Small intestine (tissue), 7 donors: ENCODE measurements around the gene PPM1G. TPM values are rescaled to one million over a fixed set of nuclear protein-coding genes. Genes with fewer than 3 reads are reported as not detected.

Experiments used
- DNase-seq, 2 donors: peaks; one replicate each; pipeline versions ENCODE4 v3.0.0 to v3.0.0-alpha.2; 2013
- FAIRE-seq: peaks from 2 replicates; lab custom pipeline; 2012; peaks lifted over from hg19 to GRCh38; lab: Jason Lieb, UNC
- H3K27ac ChIP-seq, 3 donors: one replicate each; pipeline ENCODE4 v1.5.1; 2013; ENCODE audit warnings: low read length in 2 of 3, mild to moderate bottlenecking in 2 of 3, control low read depth in 1 of 3, inconsistent platforms in 1 of 3, low read depth in 1 of 3, moderate library complexity in 1 of 3
- H3K27me3 ChIP-seq, 3 donors: one replicate each; pipeline ENCODE4 v1.6.1; 2013; ENCODE audit warnings: low read length in 3 of 3, inconsistent platforms in 1 of 3; ENCODE audit not compliant: control insufficient read depth in 3 of 3, insufficient read depth in 3 of 3
- H3K36me3 ChIP-seq, 3 donors: one replicate each; pipeline ENCODE4 v1.6.1; 2013; ENCODE audit warnings: low read length in 3 of 3, inconsistent platforms in 1 of 3, low read depth in 1 of 3, mild to moderate bottlenecking in 1 of 3, moderate library complexity in 1 of 3; ENCODE audit not compliant: control insufficient read depth in 3 of 3, insufficient read depth in 2 of 3
- H3K4me1 ChIP-seq, 3 donors: one replicate each; pipeline ENCODE4 v1.6.1; 2013; ENCODE audit warnings: low read length in 2 of 3, inconsistent platforms in 1 of 3, low read depth in 1 of 3, mild to moderate bottlenecking in 1 of 3, moderate library complexity in 1 of 3; ENCODE audit not compliant: control insufficient read depth in 3 of 3, insufficient read depth in 2 of 3
- H3K4me3 ChIP-seq, 3 donors: one replicate each; pipeline ENCODE4 v1.5.1; 2013; ENCODE audit warnings: low read length in 3 of 3, control low read depth in 1 of 3, inconsistent platforms in 1 of 3, low read depth in 1 of 3, mild to moderate bottlenecking in 1 of 3, moderate library complexity in 1 of 3
- H3K9me3 ChIP-seq, 2 donors: one replicate each; pipeline ENCODE4 v1.6.1; 2013; ENCODE audit warnings: low read depth in 1 of 2, low read length in 1 of 2; ENCODE audit not compliant: control insufficient read depth in 2 of 2, insufficient read depth in 1 of 2
- WGBS, 3 donors: extraction: QIAGEN DNeasy Blood & Tissue Kit; methylation state at CpG; one replicate each; pipeline ENCODE4 v1.1.7; 2013; 5-methylcytosine and 5-hydroxymethylcytosine counted together
- polyA plus RNA-seq, 4 donors: library from polyadenylated mRNA; stranded (reverse) in 3 of 4; unstranded in 1 of 4; fragments of 200-250 nt in 3 of 4; fragments of 120-200 nt in 1 of 4; gene quantifications; one replicate each; pipeline versions ENCODE4 v1.2.1 to v1.2.3, GENCODE V29; 2013
- donor health status: healthy with polysubstance abuse.
- donor health status: control.
- donor health status: control.
- donor health status: Bipolar disorder and iron deficiency.
- donor health status: healthy.

PPM1G gene
- polyA plus RNA-seq, 4 donors = 44.1 to 93.1 (median 53.0) TPM

DNA sequence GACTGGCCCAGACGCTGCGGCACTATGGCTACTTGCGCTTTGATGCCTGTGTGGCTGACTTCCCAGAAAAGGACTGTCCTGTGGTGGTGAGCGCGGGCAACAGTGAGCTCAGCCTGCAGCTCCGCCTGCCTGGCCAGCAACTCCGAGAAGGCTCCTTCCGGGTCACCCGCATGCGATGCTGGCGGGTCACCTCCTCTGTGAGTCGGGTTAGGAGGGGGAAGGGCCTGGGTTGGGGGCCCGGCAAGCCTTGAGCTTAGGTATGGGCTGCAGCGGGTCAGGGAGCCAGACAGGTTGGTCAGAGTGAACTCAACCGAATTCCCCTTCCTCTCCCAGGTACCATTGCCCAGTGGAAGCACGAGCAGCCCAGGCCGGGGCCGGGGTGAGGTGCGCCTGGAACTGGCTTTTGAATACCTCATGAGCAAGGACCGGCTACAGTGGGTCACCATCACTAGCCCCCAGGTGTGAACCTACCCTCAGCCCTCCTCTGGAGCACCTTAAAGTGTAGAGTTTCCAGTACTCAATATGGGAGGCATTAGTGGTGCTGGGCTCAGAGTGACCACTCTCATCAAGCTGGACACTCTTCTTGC is 33.8 kb downstream of the PPM1G start:
- H3K9me3 ChIP-seq = no peaks in the 10 kb centered on the region
- WGBS, 3 donors = 93 to 95% (median 93%) methylated on average over 20 of the region's 20 CpGs
- FAIRE-seq = no peak
- no peak overlapping the region for H3K4me3 ChIP-seq
- H3K27ac ChIP-seq = no peak overlapping the region
- H3K27me3 ChIP-seq = no peaks in the 10 kb centered on the region
- H3K36me3 ChIP-seq = peaks cover 10 to 61% (median 33%) of the 10 kb centered on the region in 3 donors
- H3K4me1 ChIP-seq = peaks cover 0 to 18% (median 2%) of the 10 kb centered on the region in 3 donors
- no peak for DNase-seq

- Histone ChIP-seq H3K9me3 (no peaks in the 10 kb centered on the region), H3K36me3 (peaks cover 10 to 59% (median 33%) of the 10 kb centered on the region in 3 donors), H3K27me3 (no peaks in the 10 kb centered on the region), H3K4me1 (peaks cover 6 to 14% (median 8%) of the 10 kb centered on the region in 3 donors), H3K4me3 (no peak overlapping the region), H3K27ac (no peak overlapping the region)
- FAIRE-seq (no peak), DNase-seq (no peak)
- WGBS, 3 donors = 85 to 90% (median 87%) methylated on average over 5 of the region's 5 CpGs
These were observed 35.8 kb downstream of the PPM1G start for GRCh38 chr2:27373567-27373966.

- Histone ChIP-seq H3K27me3 (no peaks in the 10 kb centered on the region), H3K4me3 (no peak overlapping the region), H3K36me3 (peaks cover 8 to 54% (median 35%) of the 10 kb centered on the region in 3 donors), H3K4me1 (peaks cover 6 to 14% (median 8%) of the 10 kb centered on the region in 3 donors), H3K9me3 (no peaks in the 10 kb centered on the region), H3K27ac (no peak overlapping the region)
- FAIRE-seq (no peak), DNase-seq (no peak)
- 90 to 93% (median 93%) methylated on average over 6 of the region's 6 CpGs for WGBS, 3 donors
These were observed 36.5 kb downstream of the PPM1G start for GRCh38 chr2:27372937-27373336.

- FAIRE-seq = no peak
These were observed 38.4 kb downstream of the PPM1G start for GRCh38 chr2:27370816-27371620.

GRCh38 chr2:27370026-27370815 is 39.2 kb downstream of the PPM1G start, which contains the start of the genes EIF2B4 and SNX17:
Gene EIF2B4 (minus strand): TSS chr2:27370338. CDS start chr2:27370314, 24 bp downstream.
Gene SNX17 (plus strand): TSS chr2:27370616. CDS start chr2:27370744, 128 bp downstream.
- Histone ChIP-seq H3K27me3 (no peaks in the 10 kb centered on the region), H3K9me3 (no peaks in the 10 kb centered on the region), H3K36me3 (peaks cover 9 to 52% (median 21%) of the 10 kb centered on the region in 3 donors), H3K27ac (peak within 1 kb of the TSS; percentile 91 to 95 (median 93)), H3K4me3 (peak within 1 kb of the TSS; percentile 74 to 95 (median 93)), H3K4me1 (peaks cover 6 to 14% (median 8%) of the 10 kb centered on the region in 3 donors)
- FAIRE-seq = no peak
- WGBS, 3 donors = 0% methylated on average over 67 to 85 of the region's 85 CpGs
- DNase-seq = peak; percentile 99 to 100

More at GRCh38 chr2:27370816-27371620, 38.4 kb downstream of the PPM1G start:
- no peaks in the 10 kb centered on the region for H3K9me3 ChIP-seq
- peaks cover 6 to 14% (median 8%) of the 10 kb centered on the region in 3 donors for H3K4me1 ChIP-seq
- peaks cover 9 to 52% (median 25%) of the 10 kb centered on the region in 3 donors for H3K36me3 ChIP-seq
- peak overlapping the region; percentile 68 to 95 (median 93) for H3K4me3 ChIP-seq
- 0 to 1% (median 1%) methylated on average over 34 to 46 of the region's 46 CpGs for WGBS, 3 donors
- H3K27ac ChIP-seq = peak overlapping the region; percentile 56 to 93 (median 78)
- no peaks in the 10 kb centered on the region for H3K27me3 ChIP-seq
- DNase-seq = peak; percentile 67 to 74

DNA sequence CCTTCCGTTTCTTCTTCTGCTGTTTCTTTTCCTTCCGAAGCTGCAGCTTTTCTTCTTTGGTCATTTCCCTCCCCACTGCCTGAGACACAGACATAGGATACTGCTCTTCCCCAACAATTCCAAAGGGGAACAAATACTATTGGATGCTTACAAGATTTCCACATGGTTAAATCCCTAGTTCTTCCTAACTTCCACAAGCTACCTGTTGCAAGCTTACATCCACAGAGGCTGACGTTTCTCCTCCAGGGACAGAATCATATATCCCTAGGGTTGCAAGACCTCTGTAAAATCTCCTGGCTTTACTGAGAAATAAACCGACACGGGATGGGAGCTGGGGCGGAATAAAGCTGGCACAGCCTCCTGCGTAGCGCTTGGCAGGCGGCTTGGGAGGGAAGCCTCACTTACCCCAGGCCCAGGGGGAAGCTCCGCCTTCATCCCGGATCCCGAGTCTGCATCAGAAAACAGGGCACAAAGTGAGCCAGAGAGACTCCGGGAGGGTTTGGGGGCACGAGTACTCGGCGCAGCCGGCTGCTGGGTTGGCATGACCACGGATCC is 39.8 kb downstream of the PPM1G start:
- H3K27me3 ChIP-seq = no peaks in the 10 kb centered on the region
- FAIRE-seq = no peak

GRCh38 chr2:27363933-27364332 is 45.5 kb downstream of the PPM1G start:
- Histone ChIP-seq H3K27ac (no peak overlapping the region), H3K4me1 (peaks cover 2 to 3% (median 2%) of the 10 kb centered on the region in 3 donors), H3K27me3 (no peaks in the 10 kb centered on the region), H3K4me3 (no peak overlapping the region), H3K9me3 (no peaks in the 10 kb centered on the region), H3K36me3 (peaks cover 10 to 41% (median 20%) of the 10 kb centered on the region in 3 donors)
- 78 to 84% (median 78%) methylated on average over 2 of the region's 2 CpGs for WGBS, 3 donors
- FAIRE-seq (no peak), DNase-seq (no peak)

More for the DNA sequence above, 39.8 kb downstream of the PPM1G start:
- Histone ChIP-seq H3K36me3 (peaks cover 7 to 47% (median 20%) of the 10 kb centered on the region in 3 donors), H3K4me3 (peak overlapping the region; percentile 70 to 95 (median 74)), H3K27ac (peak overlapping the region; percentile 91 to 95 (median 93)), H3K4me1 (peaks cover 6 to 14% (median 8%) of the 10 kb centered on the region in 3 donors), H3K9me3 (no peaks in the 10 kb centered on the region)
- DNase-seq = no peak
- 1 to 2% (median 1%) methylated on average over 18 of the region's 18 CpGs for WGBS, 3 donors
